Natural killer cell (primary cell): ENCODE measurements around the gene FNTB. TPM values are rescaled to one million over a fixed set of nuclear protein-coding genes. Genes with fewer than 3 reads are reported as not detected.

Experiments
- ATAC-seq, 3 donors: fragments of 150-1000 bp in 2 of 3; fragments of 200-7000 bp in 1 of 3; cut with Tn5 transposase; 1 replicate in 1 of 3; 2 replicates in 2 of 3; pipeline ENCODE4 v1.10.0; 2021; ENCODE audit warnings: mild to moderate bottlenecking in 2 of 3, moderate library complexity in 2 of 3
- DNase-seq, 2 donors: peaks; one replicate each; pipeline versions ENCODE4 v3.0.0 to v3.0.0-alpha.2; 2013 to 2021; ENCODE audit warnings: mixed read lengths in 1 of 2
- H3K27ac ChIP-seq: one replicate; pipeline ENCODE4 v1.5.1; 2013; ENCODE audit warnings: mild to moderate bottlenecking, low read length
- H3K27me3 ChIP-seq: one replicate; pipeline ENCODE4 v1.6.1; 2013; ENCODE audit warnings: low read length; ENCODE audit not compliant: control insufficient read depth, insufficient read depth
- H3K36me3 ChIP-seq: one replicate; pipeline ENCODE4 v1.6.1; 2013; ENCODE audit warnings: low read length; ENCODE audit not compliant: control insufficient read depth, insufficient read depth
- H3K4me1 ChIP-seq: one replicate; pipeline ENCODE4 v1.6.1; 2013; ENCODE audit warnings: low read length; ENCODE audit not compliant: control insufficient read depth, insufficient read depth
- H3K4me3 ChIP-seq: one replicate; pipeline ENCODE4 v1.5.1; 2013; ENCODE audit warnings: low read length
- H3K9me3 ChIP-seq: one replicate; pipeline ENCODE4 v1.6.1; 2013; ENCODE audit warnings: low read length; ENCODE audit not compliant: control insufficient read depth, insufficient read depth
- H3K27ac Mint-ChIP-seq, 2 donors: one replicate each; pipeline ENCODE4 v1.8.0; 2022; ENCODE audit warnings: mild to moderate bottlenecking in 2 of 2, mixed read lengths in 2 of 2, moderate library complexity in 1 of 2
- H3K27me3 Mint-ChIP-seq, 2 donors: one replicate each; pipeline ENCODE4 v1.8.0; 2022; ENCODE audit warnings: low read depth in 2 of 2, mixed read lengths in 2 of 2
- H3K36me3 Mint-ChIP-seq: one replicate; pipeline ENCODE4 v1.8.0; 2022; ENCODE audit warnings: mixed read lengths
- H3K4me1 Mint-ChIP-seq, 2 donors: one replicate each; pipeline ENCODE4 v1.8.0; 2022; ENCODE audit warnings: mixed read lengths in 2 of 2
- H3K4me3 Mint-ChIP-seq: one replicate; pipeline ENCODE4 v1.8.0; 2022; ENCODE audit warnings: mild to moderate bottlenecking, moderate library complexity, mixed read lengths
- H3K9me3 Mint-ChIP-seq, 2 donors: one replicate each; pipeline ENCODE4 v1.8.0; 2022; ENCODE audit warnings: mixed read lengths in 2 of 2
- WGBS: methylation state at CpG from one replicate; pipeline ENCODE4 v1.1.7; 2013; ENCODE audit warnings: missing lambda C conversion rate; ENCODE audit not compliant: insufficient coverage; 5-methylcytosine and 5-hydroxymethylcytosine counted together
- intact Hi-C: fragments of 100-400 bp; cut with micrococcal nuclease; formaldehyde crosslinking; loops from one replicate; pipeline ENCODE4 v1.14.2; 2022
- total RNA-seq, 4 donors: library from RNA; stranded (reverse); fragments of 120-200 nt in 1 of 4; gene quantifications; one replicate each; pipeline versions ENCODE4 v1.2.3 to v1.2.4, GENCODE V29; 2013 to 2022
- TF ChIP-seq, protein P1 (sequence below): fragments of 200-600 bp; IDR thresholded peaks from one replicate; pipeline ENCODE4 v1.8.0; 2022; ENCODE audit warnings: antibody characterized with exemption

Gene FNTB
- total RNA-seq, 3 donors from 2014 or later (not counting 1 experiment from before 2014, with no cell fraction given) = 4.0 to 8.7 (median 8.4) TPM

DNA sequence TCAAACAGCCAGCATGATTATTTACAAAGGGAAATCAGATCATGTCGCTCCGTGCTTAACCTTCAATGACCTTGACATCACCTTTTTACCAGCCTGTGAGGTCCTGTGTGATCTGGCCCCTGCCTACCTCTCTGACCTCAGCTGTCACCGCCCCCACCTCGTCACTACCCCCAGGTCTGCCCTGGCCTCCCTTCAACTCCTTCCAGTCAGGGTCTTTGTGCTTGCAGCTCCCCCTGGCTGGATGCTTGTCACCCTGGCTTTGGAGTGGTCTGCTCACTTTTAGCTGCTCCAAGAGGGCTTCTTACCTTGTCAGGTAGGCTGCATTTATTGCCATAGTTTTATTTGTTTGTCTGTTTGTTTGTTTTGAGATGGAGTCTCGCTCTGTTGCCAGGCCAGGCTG lies 123.8 kb downstream of the FNTB start:
- Mint-ChIP-seq H3K4me1 (no peaks in the 10 kb centered on the region), H3K4me3 (no peak overlapping the region), H3K27me3 (peaks cover 14 to 15% of the 10 kb centered on the region in 2 donors), H3K36me3 (no peaks in the 10 kb centered on the region), H3K27ac (no peak overlapping the region), H3K9me3 (no peaks in the 10 kb centered on the region)
- Histone ChIP-seq H3K27ac (no peak overlapping the region), H3K4me3 (no peak overlapping the region), H3K36me3 (no peaks in the 10 kb centered on the region), H3K27me3 (no peaks in the 10 kb centered on the region), H3K9me3 (no peaks in the 10 kb centered on the region), H3K4me1 (no peaks in the 10 kb centered on the region)
- ATAC-seq (no peak), DNase-seq (no peak)
- TF ChIP-seq, protein P1, sequence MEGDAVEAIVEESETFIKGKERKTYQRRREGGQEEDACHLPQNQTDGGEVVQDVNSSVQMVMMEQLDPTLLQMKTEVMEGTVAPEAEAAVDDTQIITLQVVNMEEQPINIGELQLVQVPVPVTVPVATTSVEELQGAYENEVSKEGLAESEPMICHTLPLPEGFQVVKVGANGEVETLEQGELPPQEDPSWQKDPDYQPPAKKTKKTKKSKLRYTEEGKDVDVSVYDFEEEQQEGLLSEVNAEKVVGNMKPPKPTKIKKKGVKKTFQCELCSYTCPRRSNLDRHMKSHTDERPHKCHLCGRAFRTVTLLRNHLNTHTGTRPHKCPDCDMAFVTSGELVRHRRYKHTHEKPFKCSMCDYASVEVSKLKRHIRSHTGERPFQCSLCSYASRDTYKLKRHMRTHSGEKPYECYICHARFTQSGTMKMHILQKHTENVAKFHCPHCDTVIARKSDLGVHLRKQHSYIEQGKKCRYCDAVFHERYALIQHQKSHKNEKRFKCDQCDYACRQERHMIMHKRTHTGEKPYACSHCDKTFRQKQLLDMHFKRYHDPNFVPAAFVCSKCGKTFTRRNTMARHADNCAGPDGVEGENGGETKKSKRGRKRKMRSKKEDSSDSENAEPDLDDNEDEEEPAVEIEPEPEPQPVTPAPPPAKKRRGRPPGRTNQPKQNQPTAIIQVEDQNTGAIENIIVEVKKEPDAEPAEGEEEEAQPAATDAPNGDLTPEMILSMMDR = no peak
- intact Hi-C loops = no loop called here
- WGBS = 91% methylated on average over 5 of the region's 5 CpGs

Other genes starting within 250 kb of the FNTB start
- gene SPTB, start 107.0 kb upstream of the FNTB start, total RNA-seq = under 1 TPM; 0.07 to 0.59 (median 0.13) TPM
- gene CHURC1, start 72.4 kb upstream of the FNTB start, total RNA-seq = 10 to 100 TPM; 56.1 to 65.5 (median 65.4) TPM
- not detected for gene GPX2, start 44.1 kb upstream of the FNTB start, total RNA-seq
- gene RAB15, start 14.6 kb upstream of the FNTB start, total RNA-seq = 1 to 10 TPM in 2 of 3 donors, under 1 TPM in 1; 0.82 to 3.2 (median 1.7) TPM
- gene MAX, start 115.6 kb downstream of the FNTB start, total RNA-seq = 100 to 1,000 TPM; 162 to 208 (median 191) TPM